HEK293 (cell line): ENCODE data around the gene RAX2.

Source experiments
- BCL11B ChIP-seq: fragments of 450-650 bp; formaldehyde crosslinking; IDR thresholded peaks from 2 replicates; pipeline ENCODE4 v1.5.1; 2016; ENCODE audit warnings: low read depth, missing biosample characterization, missing genetic modification characterization
- EGR2 ChIP-seq: fragments of 450-650 bp; formaldehyde crosslinking; IDR thresholded peaks from 2 replicates; pipeline ENCODE4 v1.5.1; 2016; ENCODE audit warnings: low read depth, missing biosample characterization, missing genetic modification characterization
- HIC1 ChIP-seq: fragments of 450-650 bp; formaldehyde crosslinking; IDR thresholded peaks from 2 replicates; pipeline ENCODE4 v1.5.1; 2016; ENCODE audit warnings: missing biosample characterization, missing genetic modification characterization
- PATZ1 ChIP-seq: fragments of 450-650 bp; formaldehyde crosslinking; IDR thresholded peaks from 2 replicates; pipeline ENCODE4 v1.5.1; 2016; ENCODE audit warnings: missing biosample characterization, missing genetic modification characterization
- PBX3 ChIP-seq: sonication (generic); formaldehyde crosslinking; IDR thresholded peaks from 2 replicates; pipeline ENCODE4 v1.8.1; 2022; ENCODE audit warnings: mild to moderate bottlenecking, moderate library complexity, missing genetic modification reagents
- PRDM4 ChIP-seq: fragments of 450-650 bp; formaldehyde crosslinking; IDR thresholded peaks from 2 replicates; pipeline ENCODE4 v1.5.1; 2017; ENCODE audit warnings: missing biosample characterization, missing genetic modification characterization
- SP3 ChIP-seq: fragments of 450-650 bp; formaldehyde crosslinking; IDR thresholded peaks from 2 replicates; pipeline ENCODE4 v1.5.1; 2016; ENCODE audit warnings: missing biosample characterization, missing genetic modification characterization
- TRIM28 ChIP-seq: IDR thresholded peaks from 2 replicates; pipeline ENCODE4 v1.6.1; 2011; ENCODE audit warnings: low read length, control low read depth, borderline replicate concordance
- YY1 ChIP-seq: fragments of 450-650 bp; formaldehyde crosslinking; IDR thresholded peaks from 2 replicates; pipeline ENCODE4 v1.5.1; 2018; ENCODE audit warnings: missing biosample characterization, missing genetic modification characterization
- ZBTB10 ChIP-seq: fragments of 450-650 bp; formaldehyde crosslinking; IDR thresholded peaks from 2 replicates; pipeline ENCODE4 v1.5.1; 2016; ENCODE audit warnings: missing biosample characterization, missing genetic modification characterization
- ZBTB17 ChIP-seq: fragments of 450-650 bp; formaldehyde crosslinking; IDR thresholded peaks from 2 replicates; pipeline ENCODE4 v1.5.1; 2016; ENCODE audit warnings: missing biosample characterization, missing genetic modification characterization
- ZBTB20 ChIP-seq: fragments of 450-650 bp; formaldehyde crosslinking; IDR thresholded peaks from 2 replicates; pipeline ENCODE4 v1.5.1; 2016; ENCODE audit warnings: missing biosample characterization, missing genetic modification characterization
- ZBTB7A ChIP-seq: fragments of 450-650 bp; formaldehyde crosslinking; IDR thresholded peaks from 2 replicates; pipeline ENCODE4 v1.5.1; 2016; ENCODE audit warnings: low read depth, missing biosample characterization, missing genetic modification characterization
- ZBTB8A ChIP-seq: fragments of 450-650 bp; formaldehyde crosslinking; IDR thresholded peaks from 2 replicates; pipeline ENCODE4 v1.5.1; 2016; ENCODE audit warnings: missing biosample characterization, missing genetic modification characterization
- ZEB2 ChIP-seq: fragments of 450-650 bp; formaldehyde crosslinking; IDR thresholded peaks from 2 replicates; pipeline ENCODE4 v1.5.1; 2016; ENCODE audit warnings: missing biosample characterization, missing genetic modification characterization
- ZNF214 ChIP-seq: fragments of 450-650 bp; formaldehyde crosslinking; IDR thresholded peaks from 2 replicates; pipeline ENCODE4 v1.5.1; 2017; ENCODE audit warnings: missing biosample characterization, mild to moderate bottlenecking, missing genetic modification characterization, borderline replicate concordance
- ZNF24 ChIP-seq: fragments of 450-650 bp; formaldehyde crosslinking; IDR thresholded peaks from 2 replicates; pipeline ENCODE4 v1.5.1; 2016; ENCODE audit warnings: missing biosample characterization, missing genetic modification characterization
- ZNF324 ChIP-seq: fragments of 450-650 bp; formaldehyde crosslinking; IDR thresholded peaks from 2 replicates; pipeline ENCODE4 v1.5.1; 2016; ENCODE audit warnings: missing biosample characterization, missing genetic modification characterization
- ZNF335 ChIP-seq: fragments of 450-650 bp; formaldehyde crosslinking; conservative IDR thresholded peaks from 2 replicates; pipeline ENCODE4 v1.5.1; 2016; ENCODE audit warnings: missing biosample characterization, missing genetic modification characterization
- ZNF37A ChIP-seq: fragments of 450-650 bp; IDR thresholded peaks from 2 replicates; pipeline ENCODE4 v1.5.1; 2018; ENCODE audit warnings: missing biosample characterization, missing genetic modification characterization
- ZNF391 ChIP-seq: fragments of 450-650 bp; formaldehyde crosslinking; IDR thresholded peaks from 2 replicates; pipeline ENCODE4 v1.5.1; 2016; ENCODE audit warnings: low read depth, missing biosample characterization, missing genetic modification characterization, borderline replicate concordance
- ZNF426 ChIP-seq: fragments of 450-650 bp; formaldehyde crosslinking; IDR thresholded peaks from 2 replicates; pipeline ENCODE4 v1.5.1; 2017; ENCODE audit warnings: missing biosample characterization, missing genetic modification characterization, mild to moderate bottlenecking, inconsistent platforms, moderate library complexity
- ZNF473 ChIP-seq: fragments of 450-650 bp; formaldehyde crosslinking; IDR thresholded peaks from 2 replicates; pipeline ENCODE4 v1.5.1; 2017; ENCODE audit warnings: missing biosample characterization, missing genetic modification characterization
- ZNF610 ChIP-seq: fragments of 450-650 bp; formaldehyde crosslinking; IDR thresholded peaks from 2 replicates; pipeline ENCODE4 v1.5.1; 2016; ENCODE audit warnings: missing biosample characterization, missing genetic modification characterization, borderline replicate concordance
- ZNF707 ChIP-seq: fragments of 450-650 bp; formaldehyde crosslinking; IDR thresholded peaks from 2 replicates; pipeline ENCODE4 v1.5.1; 2016; ENCODE audit warnings: missing biosample characterization, missing genetic modification characterization
- ZNF776 ChIP-seq: fragments of 450-650 bp; formaldehyde crosslinking; IDR thresholded peaks from 2 replicates; pipeline ENCODE4 v1.5.0; 2017; ENCODE audit warnings: missing biosample characterization, missing genetic modification characterization, borderline replicate concordance
- ZNF843 ChIP-seq: fragments of 450-650 bp; formaldehyde crosslinking; IDR thresholded peaks from 2 replicates; pipeline ENCODE4 v1.5.1; 2016; ENCODE audit warnings: missing biosample characterization, missing genetic modification characterization
- ZSCAN4 ChIP-seq: fragments of 450-650 bp; formaldehyde crosslinking; IDR thresholded peaks from 2 replicates; pipeline ENCODE4 v1.5.1; 2017; ENCODE audit warnings: missing biosample characterization, missing genetic modification characterization

The RAX2 gene

GRCh38 chr19:3785451-3785937 lies 13.5 kb upstream of the RAX2 start (continued):
- TF ChIP-seq ZEB2 (tag by site-specific recombination) (peak; percentile 77), PATZ1 (tag by site-specific recombination) (peak; percentile 66), ZNF776 (tag by site-specific recombination) (no peak), ZNF37A (tag by site-specific recombination) (no peak), ZBTB10 (peak; percentile 72; the same call in 1 of the 2 replicates), PRDM4 (tag by site-specific recombination) (no peak), ZNF707 (tag by site-specific recombination) (no peak), ZNF473 (no peak), ZBTB8A (peak; percentile 97), ZBTB7A (0 out of 2 replicates have a peak, but pooled peaks have one; percentile 21), ZNF391 (tag by site-specific recombination) (no peak), ZBTB20 (tag by site-specific recombination) (peak; percentile 43; the same call in 1 of the 2 replicates), TRIM28 (no peak), HIC1 (tag by site-specific recombination) (no peak), ZNF335 (tag by site-specific recombination) (peak; percentile 88), YY1 (no peak), ZNF324 (tag by site-specific recombination) (no peak), ZNF610 (tag by site-specific recombination) (no peak), PBX3 (CRISPR knock-in tag) (no peak), ZNF426 (tag by site-specific recombination) (no peak), ZNF214 (tag by site-specific recombination) (no peak), EGR2 (tag by site-specific recombination) (0 out of 2 replicates have a peak, but pooled peaks have one; percentile 23), BCL11B (tag by site-specific recombination) (no peak), ZNF843 (tag by site-specific recombination) (no peak), ZSCAN4 (tag by site-specific recombination) (peak; percentile 42; the same call in 1 of the 2 replicates), ZBTB17 (no peak), SP3 (peak; percentile 74), ZNF24 (tag by site-specific recombination) (no peak)
